Measurements from ENCODE around the gene WDR38. TPM values are rescaled to one million over a fixed set of nuclear protein-coding genes. Genes with fewer than 3 reads are reported as not detected.

The WDR38 gene
- total RNA-seq, 1 experiment from 2014 or later = not detected

DNA sequence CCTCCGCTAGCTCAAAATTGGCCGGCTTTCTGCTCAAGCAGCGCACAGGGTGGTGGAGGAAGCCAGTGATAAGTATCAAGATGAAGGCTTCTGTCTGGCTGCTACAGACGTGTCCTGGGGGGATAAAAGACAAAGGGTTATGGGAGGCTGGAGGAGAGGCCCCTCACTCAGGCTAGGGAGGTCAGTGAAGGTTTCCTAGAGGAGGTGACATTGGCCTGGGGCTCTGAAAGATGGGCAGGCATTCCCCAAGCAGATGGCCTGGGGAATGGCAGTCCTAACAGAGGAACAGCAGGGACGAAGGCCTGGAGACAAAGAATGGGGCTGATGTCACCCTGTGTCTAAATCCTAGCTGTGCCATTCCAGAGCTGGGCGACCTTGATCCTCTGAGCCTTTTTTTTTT lies 44.0 kb upstream of the WDR38 start:
- DNase-seq (ENCODE audit: low read depth, low spot score) = no peak
- ChIA-PET POLR2A (interaction anchor here (0.6 kb wide), 1 partner anchor 396 kb away, joined by 3 read pairs; no protein-coding TSS in a partner anchor), CTCF (interaction anchor here (0.6 to 0.8 kb wide), 2 partner anchors 33 to 35 kb away, joined by 4 to 10 read pairs; no protein-coding TSS in a partner anchor)
- in situ Hi-C loops (cut with HindIII; ENCODE audit: low pct_unique_long_range_greater_than_20kb, low sequenced_read_pairs) = no loop called here
- Histone ChIP-seq H3K27ac (ENCODE audit: low read length) (no peak overlapping the region), H3K4me3 (ENCODE audit: low read depth in 2 of 2, low read length in 2 of 2) (no peak overlapping the region), H3K9me3 (ENCODE audit: control insufficient read depth, insufficient read depth, low read depth, low read length) (no peaks in the 10 kb centered on the region), H3K36me3 (ENCODE audit: control insufficient read depth, insufficient read depth, low read length) (no peaks in the 10 kb centered on the region; the same call in 1 of the 2 replicates), H3K4me1 (ENCODE audit: control insufficient read depth, insufficient read depth, low read length) (peaks cover 7% of the 10 kb centered on the region), H3K27me3 (ENCODE audit: control insufficient read depth, insufficient read depth, low read length) (no peaks in the 10 kb centered on the region)
- ATAC-seq = no peak
- TF ChIP-seq POLR2AphosphoS5 (IDR thresholded peaks at IDR 0.05; ENCODE audit: low read depth, low read length) (no peak), TCF7L2 (IDR thresholded peaks at IDR 0.05; ENCODE audit: low read depth, low read length) (no peak), SIN3A (IDR thresholded peaks at IDR 0.05; ENCODE audit: borderline replicate concordance, insufficient read depth, low read depth, low read length) (no peak)
- TF ChIP-seq, protein P1, sequence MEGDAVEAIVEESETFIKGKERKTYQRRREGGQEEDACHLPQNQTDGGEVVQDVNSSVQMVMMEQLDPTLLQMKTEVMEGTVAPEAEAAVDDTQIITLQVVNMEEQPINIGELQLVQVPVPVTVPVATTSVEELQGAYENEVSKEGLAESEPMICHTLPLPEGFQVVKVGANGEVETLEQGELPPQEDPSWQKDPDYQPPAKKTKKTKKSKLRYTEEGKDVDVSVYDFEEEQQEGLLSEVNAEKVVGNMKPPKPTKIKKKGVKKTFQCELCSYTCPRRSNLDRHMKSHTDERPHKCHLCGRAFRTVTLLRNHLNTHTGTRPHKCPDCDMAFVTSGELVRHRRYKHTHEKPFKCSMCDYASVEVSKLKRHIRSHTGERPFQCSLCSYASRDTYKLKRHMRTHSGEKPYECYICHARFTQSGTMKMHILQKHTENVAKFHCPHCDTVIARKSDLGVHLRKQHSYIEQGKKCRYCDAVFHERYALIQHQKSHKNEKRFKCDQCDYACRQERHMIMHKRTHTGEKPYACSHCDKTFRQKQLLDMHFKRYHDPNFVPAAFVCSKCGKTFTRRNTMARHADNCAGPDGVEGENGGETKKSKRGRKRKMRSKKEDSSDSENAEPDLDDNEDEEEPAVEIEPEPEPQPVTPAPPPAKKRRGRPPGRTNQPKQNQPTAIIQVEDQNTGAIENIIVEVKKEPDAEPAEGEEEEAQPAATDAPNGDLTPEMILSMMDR (IDR thresholded peaks at IDR 0.05) = no peak
- TF ChIP-seq, protein P2, sequence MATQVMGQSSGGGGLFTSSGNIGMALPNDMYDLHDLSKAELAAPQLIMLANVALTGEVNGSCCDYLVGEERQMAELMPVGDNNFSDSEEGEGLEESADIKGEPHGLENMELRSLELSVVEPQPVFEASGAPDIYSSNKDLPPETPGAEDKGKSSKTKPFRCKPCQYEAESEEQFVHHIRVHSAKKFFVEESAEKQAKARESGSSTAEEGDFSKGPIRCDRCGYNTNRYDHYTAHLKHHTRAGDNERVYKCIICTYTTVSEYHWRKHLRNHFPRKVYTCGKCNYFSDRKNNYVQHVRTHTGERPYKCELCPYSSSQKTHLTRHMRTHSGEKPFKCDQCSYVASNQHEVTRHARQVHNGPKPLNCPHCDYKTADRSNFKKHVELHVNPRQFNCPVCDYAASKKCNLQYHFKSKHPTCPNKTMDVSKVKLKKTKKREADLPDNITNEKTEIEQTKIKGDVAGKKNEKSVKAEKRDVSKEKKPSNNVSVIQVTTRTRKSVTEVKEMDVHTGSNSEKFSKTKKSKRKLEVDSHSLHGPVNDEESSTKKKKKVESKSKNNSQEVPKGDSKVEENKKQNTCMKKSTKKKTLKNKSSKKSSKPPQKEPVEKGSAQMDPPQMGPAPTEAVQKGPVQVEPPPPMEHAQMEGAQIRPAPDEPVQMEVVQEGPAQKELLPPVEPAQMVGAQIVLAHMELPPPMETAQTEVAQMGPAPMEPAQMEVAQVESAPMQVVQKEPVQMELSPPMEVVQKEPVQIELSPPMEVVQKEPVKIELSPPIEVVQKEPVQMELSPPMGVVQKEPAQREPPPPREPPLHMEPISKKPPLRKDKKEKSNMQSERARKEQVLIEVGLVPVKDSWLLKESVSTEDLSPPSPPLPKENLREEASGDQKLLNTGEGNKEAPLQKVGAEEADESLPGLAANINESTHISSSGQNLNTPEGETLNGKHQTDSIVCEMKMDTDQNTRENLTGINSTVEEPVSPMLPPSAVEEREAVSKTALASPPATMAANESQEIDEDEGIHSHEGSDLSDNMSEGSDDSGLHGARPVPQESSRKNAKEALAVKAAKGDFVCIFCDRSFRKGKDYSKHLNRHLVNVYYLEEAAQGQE (IDR thresholded peaks at IDR 0.05; ENCODE audit: insufficient read depth in 1 of 2, low read depth in 2 of 2, low read length in 1 of 2) = no peak
- intact Hi-C loops (cut with micrococcal nuclease; ENCODE audit: unreplicated experiment) = no loop called here
- no TSS peak for BruUV-seq (replicated peaks)

DNA sequence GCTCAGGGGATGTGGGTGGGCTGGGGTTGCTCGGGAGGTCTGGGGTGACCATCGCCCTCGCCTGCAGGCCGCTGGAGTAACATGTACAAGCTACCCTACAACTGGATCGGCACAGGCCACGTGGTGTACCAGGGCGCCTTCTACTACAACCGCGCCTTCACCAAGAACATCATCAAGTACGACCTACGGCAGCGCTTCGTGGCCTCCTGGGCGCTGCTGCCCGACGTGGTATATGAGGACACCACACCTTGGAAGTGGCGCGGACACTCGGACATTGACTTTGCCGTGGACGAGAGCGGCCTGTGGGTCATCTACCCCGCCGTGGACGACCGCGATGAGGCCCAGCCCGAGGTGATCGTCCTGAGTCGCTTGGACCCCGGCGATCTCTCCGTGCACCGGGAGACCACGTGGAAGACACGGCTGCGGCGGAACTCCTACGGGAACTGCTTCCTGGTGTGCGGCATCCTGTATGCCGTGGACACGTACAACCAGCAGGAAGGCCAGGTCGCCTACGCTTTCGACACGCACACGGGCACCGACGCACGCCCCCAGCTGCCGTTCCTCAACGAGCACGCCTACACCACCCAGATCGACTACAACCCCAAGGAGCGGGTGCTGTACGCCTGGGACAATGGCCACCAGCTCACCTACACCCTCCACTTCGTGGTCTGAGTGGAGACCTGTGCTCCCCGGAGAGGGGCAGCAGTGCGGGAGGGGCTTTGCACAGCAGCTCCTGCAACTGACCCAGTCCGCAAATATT lies 43.3 kb upstream of the WDR38 start:
- TF ChIP-seq, protein P1 (IDR thresholded peaks at IDR 0.05) = no peak
- TF ChIP-seq POLR2AphosphoS5 (IDR thresholded peaks at IDR 0.05; ENCODE audit: low read depth, low read length) (no peak), SIN3A (IDR thresholded peaks at IDR 0.05; ENCODE audit: borderline replicate concordance, insufficient read depth, low read depth, low read length) (no peak), TCF7L2 (IDR thresholded peaks at IDR 0.05; ENCODE audit: low read depth, low read length) (no peak)
- TF ChIP-seq, protein P2 (IDR thresholded peaks at IDR 0.05; ENCODE audit: insufficient read depth in 1 of 2, low read depth in 2 of 2, low read length in 1 of 2) = no peak
- Histone ChIP-seq H3K27ac (ENCODE audit: low read length) (no peak overlapping the region), H3K4me3 (ENCODE audit: low read depth in 2 of 2, low read length in 2 of 2) (no peak overlapping the region), H3K36me3 (ENCODE audit: control insufficient read depth, insufficient read depth, low read length) (no peaks in the 10 kb centered on the region; the same call in 1 of the 2 replicates), H3K9me3 (ENCODE audit: control insufficient read depth, insufficient read depth, low read depth, low read length) (no peaks in the 10 kb centered on the region), H3K4me1 (ENCODE audit: control insufficient read depth, insufficient read depth, low read length) (peaks cover 7% of the 10 kb centered on the region), H3K27me3 (ENCODE audit: control insufficient read depth, insufficient read depth, low read length) (no peaks in the 10 kb centered on the region)
- in situ Hi-C loops (cut with HindIII; ENCODE audit: low pct_unique_long_range_greater_than_20kb, low sequenced_read_pairs) = no loop called here
- DNase-seq (ENCODE audit: low read depth, low spot score) (no peak), ATAC-seq (no peak)
- no TSS peak for BruUV-seq (replicated peaks)
- CTCF ChIA-PET = no interaction called here
- POLR2A ChIA-PET = no interaction called here
- intact Hi-C loops (cut with micrococcal nuclease; ENCODE audit: unreplicated experiment) = no loop called here

Data from Panc1 (cell line).